PFSK-1 (cell line): ENCODE measurements around the gene IL20RA.

Experiments
- FOXP2 ChIP-seq: optimal IDR thresholded peaks from 2 replicates; pipeline ENCODE3; 2011; ENCODE audit warnings: borderline replicate concordance, control low read depth, inconsistent platforms; ENCODE audit not compliant: insufficient read depth; ENCODE audit errors: extremely low read length, extremely low read depth
- POLR2AphosphoS5 ChIP-seq: IDR thresholded peaks from 2 replicates; pipeline ENCODE4 v1.6.1; 2012; ENCODE audit warnings: low read depth, mild to moderate bottlenecking, control low read depth, low read length, moderate library complexity
- REST ChIP-seq, 2 experiments: IDR thresholded peaks; 2 replicates each; pipeline versions ENCODE4 v1.6.1 to v1.8.0; 2011 to 2012; ENCODE audit warnings: low read depth in 2 of 2, low read length in 2 of 2, control low read depth in 1 of 2, inconsistent platforms in 1 of 2, mild to moderate bottlenecking in 1 of 2, moderate library complexity in 1 of 2; ENCODE audit not compliant: insufficient read depth in 1 of 2
- SIN3A ChIP-seq: IDR thresholded peaks from 2 replicates; pipeline ENCODE4 v1.6.1; 2012; ENCODE audit warnings: mild to moderate bottlenecking, low read length, moderate library complexity, borderline replicate concordance; ENCODE audit not compliant: insufficient read depth
- TAF1 ChIP-seq: IDR thresholded peaks from 2 replicates; pipeline ENCODE4 v1.6.1; 2012; ENCODE audit warnings: low read length, control low read depth, borderline replicate concordance; ENCODE audit not compliant: insufficient read depth

Gene IL20RA

GRCh38 chr6:136984578-136984977 is 60.2 kb downstream of the IL20RA start:
- TF ChIP-seq SIN3A, result no peak
- TF ChIP-seq REST (IDR thresholded peaks at IDR 0.05; ENCODE audit: insufficient read depth in 1 of 2, low read depth in 2 of 2, low read length in 2 of 2), result no peak

- TF ChIP-seq FOXP2 (no peak), REST (IDR thresholded peaks at IDR 0.05; ENCODE audit: insufficient read depth in 1 of 2, low read depth in 2 of 2, low read length in 2 of 2) (no peak), TAF1 (no peak)
Measured at GRCh38 chr6:136983687-136984086, 61.1 kb downstream of the IL20RA start.

- no peak for TF ChIP-seq SIN3A
Measured at GRCh38 chr6:136982928-136983327, 61.8 kb downstream of the IL20RA start.

- TF ChIP-seq FOXP2 (no peak), TAF1 (no peak), POLR2AphosphoS5 (no peak), SIN3A (no peak), REST (IDR thresholded peaks at IDR 0.05; ENCODE audit: insufficient read depth in 1 of 2, low read depth in 2 of 2, low read length in 2 of 2) (no peak)
Measured at GRCh38 chr6:136980070-136980469, 64.7 kb downstream of the IL20RA start.

- TF ChIP-seq REST (IDR thresholded peaks at IDR 0.05; ENCODE audit: insufficient read depth in 1 of 2, low read depth in 2 of 2, low read length in 2 of 2) (no peak), FOXP2 (no peak), SIN3A (no peak), TAF1 (no peak), POLR2AphosphoS5 (no peak)
Measured at GRCh38 chr6:136979206-136979605, 65.6 kb downstream of the IL20RA start.

GRCh38 chr6:136977075-136977474 is 67.7 kb downstream of the IL20RA start:
- TF ChIP-seq POLR2AphosphoS5 (no peak), SIN3A (no peak), FOXP2 (no peak), REST (IDR thresholded peaks at IDR 0.05; ENCODE audit: insufficient read depth in 1 of 2, low read depth in 2 of 2, low read length in 2 of 2) (no peak), TAF1 (no peak)
